ENCODE results near the gene TCERG1L. TPM values are rescaled to one million over a fixed set of nuclear protein-coding genes. Genes with fewer than 3 reads are reported as not detected.

Gene TCERG1L
- total and polyA plus RNA-seq, 10 donors: 0.03 to 1.2 (median 0.30) TPM; not detected in 3

DNA sequence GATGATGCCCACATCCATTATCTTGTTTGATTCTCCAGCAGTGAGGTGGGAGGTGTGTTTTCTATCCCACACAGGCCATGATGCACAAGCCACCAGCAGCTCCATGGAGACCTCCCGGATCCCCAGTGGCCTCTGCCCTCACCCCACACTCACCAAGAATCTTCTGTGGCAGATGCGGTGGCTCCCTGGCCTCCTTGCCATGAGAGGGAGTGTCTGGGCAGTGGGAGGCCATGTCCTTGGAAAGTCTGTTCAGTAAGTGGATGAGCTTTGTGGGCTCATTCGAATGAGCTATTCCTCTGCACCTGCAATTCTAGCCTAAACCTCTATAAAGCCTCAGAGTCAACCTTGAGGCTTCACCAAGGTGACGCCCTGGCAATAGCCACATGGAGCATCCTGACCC, 243.8 kb downstream of the TCERG1L start:
- intact Hi-C loops (cut with DNase I; ENCODE audit: low total_unique reads): no loop called here
- Histone ChIP-seq H3K9me3 (no peaks in the 10 kb centered on the region), H3K4me3 (no peak overlapping the region), H3K27me3 (replicated peaks in 1 of 7) (no peaks in the 10 kb centered on the region), H3K27ac (no peak overlapping the region), H3K4me1 (no peaks in the 10 kb centered on the region), H3K36me3 (no peaks in the 10 kb centered on the region)
- WGBS, 5 donors: 82 to 90% (median 88%) methylated on average over 4 of the region's 4 CpGs
- DNase-seq: peak; percentile 56
- TF ChIP-seq, protein P1, sequence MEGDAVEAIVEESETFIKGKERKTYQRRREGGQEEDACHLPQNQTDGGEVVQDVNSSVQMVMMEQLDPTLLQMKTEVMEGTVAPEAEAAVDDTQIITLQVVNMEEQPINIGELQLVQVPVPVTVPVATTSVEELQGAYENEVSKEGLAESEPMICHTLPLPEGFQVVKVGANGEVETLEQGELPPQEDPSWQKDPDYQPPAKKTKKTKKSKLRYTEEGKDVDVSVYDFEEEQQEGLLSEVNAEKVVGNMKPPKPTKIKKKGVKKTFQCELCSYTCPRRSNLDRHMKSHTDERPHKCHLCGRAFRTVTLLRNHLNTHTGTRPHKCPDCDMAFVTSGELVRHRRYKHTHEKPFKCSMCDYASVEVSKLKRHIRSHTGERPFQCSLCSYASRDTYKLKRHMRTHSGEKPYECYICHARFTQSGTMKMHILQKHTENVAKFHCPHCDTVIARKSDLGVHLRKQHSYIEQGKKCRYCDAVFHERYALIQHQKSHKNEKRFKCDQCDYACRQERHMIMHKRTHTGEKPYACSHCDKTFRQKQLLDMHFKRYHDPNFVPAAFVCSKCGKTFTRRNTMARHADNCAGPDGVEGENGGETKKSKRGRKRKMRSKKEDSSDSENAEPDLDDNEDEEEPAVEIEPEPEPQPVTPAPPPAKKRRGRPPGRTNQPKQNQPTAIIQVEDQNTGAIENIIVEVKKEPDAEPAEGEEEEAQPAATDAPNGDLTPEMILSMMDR (IDR thresholded peaks at IDR 0.05 in 8 of 11, conservative IDR thresholded peaks at IDR 0.05 in 3 of 11): no peak
- TF ChIP-seq POLR2A (IDR thresholded peaks at IDR 0.05): no peak

DNA sequence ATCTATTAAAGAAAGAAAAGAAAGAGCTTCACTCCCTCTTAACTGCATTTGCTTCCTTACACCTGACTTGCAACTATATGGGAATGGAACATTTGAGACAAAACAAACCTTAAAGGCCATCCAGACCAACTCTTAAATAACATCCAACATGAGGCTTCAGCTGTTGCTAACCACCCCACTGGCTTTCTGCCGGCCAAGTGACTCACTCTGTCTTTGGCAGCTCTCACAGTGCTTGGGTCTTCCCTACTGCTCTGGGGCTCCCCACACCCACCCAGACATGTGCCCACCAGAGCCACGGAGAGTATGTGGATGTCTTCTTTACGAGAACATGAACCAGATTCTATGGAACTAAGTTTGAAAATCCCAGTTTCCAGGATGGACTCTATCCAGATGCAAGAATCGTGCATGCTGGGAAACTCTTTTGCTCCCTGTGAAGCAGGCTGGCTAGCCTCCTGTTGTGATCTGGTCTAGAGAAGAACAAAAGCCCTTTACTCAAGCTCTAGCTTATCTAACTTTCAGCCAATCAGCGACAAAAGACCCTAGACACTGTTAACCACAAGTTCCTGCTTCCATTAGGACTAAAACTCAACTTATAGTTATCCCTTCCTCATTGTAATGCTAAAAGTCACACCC, 245.7 kb downstream of the TCERG1L start:
- Histone ChIP-seq H3K4me1 (no peaks in the 10 kb centered on the region), H3K27me3 (replicated peaks in 1 of 7) (no peaks in the 10 kb centered on the region), H3K4me3 (no peak overlapping the region), H3K27ac (no peak overlapping the region), H3K9me3 (no peaks in the 10 kb centered on the region), H3K36me3 (no peaks in the 10 kb centered on the region)
- no peak for TF ChIP-seq POLR2AphosphoS5 (IDR thresholded peaks at IDR 0.05)
- TF ChIP-seq POLR2A (IDR thresholded peaks at IDR 0.05): no peak
- TF ChIP-seq, protein P1 (IDR thresholded peaks at IDR 0.05 in 8 of 11, conservative IDR thresholded peaks at IDR 0.05 in 3 of 11): no peak
- DNase-seq: peak; percentile 18
- WGBS, 5 donors: 58 to 72% (median 69%) methylated on average over 5 of the region's 5 CpGs
- intact Hi-C loops (cut with DNase I; ENCODE audit: low total_unique reads): no loop called here

DNA sequence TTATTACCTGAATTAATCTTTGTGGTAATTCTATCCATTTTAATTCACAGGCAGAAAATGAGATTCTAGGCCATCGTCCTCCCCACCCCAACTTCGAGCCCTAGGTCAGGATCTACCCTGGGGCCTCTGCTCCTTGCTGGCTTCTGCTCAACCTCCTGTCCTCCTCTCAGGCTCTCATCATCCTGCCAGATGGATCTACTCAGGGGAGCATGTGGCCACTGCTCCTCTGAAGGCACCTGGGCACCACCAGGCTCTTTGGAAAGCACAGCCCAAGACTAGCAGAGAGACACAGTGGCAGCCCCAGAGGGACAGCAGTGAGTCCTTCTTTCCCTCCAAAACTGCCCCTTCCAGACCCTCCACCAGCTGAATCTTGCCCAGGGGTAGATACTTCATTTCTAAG, 248.2 kb downstream of the TCERG1L start:
- TF ChIP-seq POLR2AphosphoS5 (IDR thresholded peaks at IDR 0.05): no peak
- no peak for TF ChIP-seq POLR2A (IDR thresholded peaks at IDR 0.05)
- TF ChIP-seq, protein P1 (IDR thresholded peaks at IDR 0.05 in 8 of 11, conservative IDR thresholded peaks at IDR 0.05 in 3 of 11): no peak
- Histone ChIP-seq H3K4me3 (no peak overlapping the region), H3K4me1 (no peaks in the 10 kb centered on the region), H3K36me3 (no peaks in the 10 kb centered on the region), H3K9me3 (peaks cover 0 to 13% (median 8%) of the 10 kb centered on the region in 8 donors), H3K27ac (no peak overlapping the region), H3K27me3 (replicated peaks in 1 of 7) (no peaks in the 10 kb centered on the region)
- intact Hi-C loops (cut with DNase I; ENCODE audit: low total_unique reads): no loop called here
- DNase-seq: peak; percentile 11
- 69 to 82% (median 78%) methylated on average over 2 of the region's 2 CpGs for WGBS, 5 donors

DNA sequence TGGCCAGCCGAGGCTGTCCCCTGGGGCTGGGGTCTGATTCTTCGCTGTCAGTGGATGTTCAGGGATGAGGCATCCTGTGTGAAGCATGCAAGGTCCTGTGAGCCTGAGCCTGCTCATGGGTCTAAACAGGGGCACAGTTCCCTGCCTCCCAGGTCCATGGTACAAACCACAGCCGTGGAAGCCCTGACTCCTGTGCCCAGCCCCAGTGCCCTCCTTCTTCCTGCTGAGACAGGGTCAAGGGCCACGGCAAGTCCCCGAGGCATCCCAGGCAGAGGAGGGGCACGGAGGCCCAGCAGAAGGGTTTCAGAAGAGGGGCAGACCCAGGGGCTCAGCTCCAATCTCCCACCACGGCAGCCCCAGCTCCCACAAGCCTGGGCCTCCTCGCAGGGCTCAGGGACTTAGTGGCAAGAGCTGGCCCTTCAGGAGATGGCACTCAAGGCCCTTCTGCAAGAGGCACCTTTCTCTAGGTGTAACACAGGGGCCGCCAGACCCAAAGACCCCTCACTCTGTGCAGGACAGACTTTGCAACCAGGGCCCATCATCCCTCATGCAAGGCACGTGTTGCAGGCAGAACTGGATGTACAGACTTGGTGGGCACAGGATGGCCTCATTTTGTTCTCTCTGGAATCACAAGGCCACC, 248.8 kb downstream of the TCERG1L start:
- peaks cover 0 to 13% (median 10%) of the 10 kb centered on the region in 8 donors for H3K9me3 ChIP-seq
- intact Hi-C loops (cut with DNase I; ENCODE audit: low total_unique reads): no loop called here
- no peaks in the 10 kb centered on the region for H3K36me3 ChIP-seq
- no peak overlapping the region for H3K4me3 ChIP-seq
- TF ChIP-seq POLR2AphosphoS5 (IDR thresholded peaks at IDR 0.05): no peak
- TF ChIP-seq, protein P1 (IDR thresholded peaks at IDR 0.05 in 8 of 11, conservative IDR thresholded peaks at IDR 0.05 in 3 of 11): no peak
- no peak for TF ChIP-seq POLR2A (IDR thresholded peaks at IDR 0.05)
- no peaks in the 10 kb centered on the region for H3K27me3 ChIP-seq (replicated peaks in 1 of 7)
- H3K27ac ChIP-seq: no peak overlapping the region
- 68 to 90% (median 79%) methylated on average over 8 to 10 of the region's 10 CpGs for WGBS, 5 donors
- no peaks in the 10 kb centered on the region for H3K4me1 ChIP-seq
- peak; percentile 54 for DNase-seq
